Dendritic cell treated with granulocyte-macrophage colony-stimulating factor and Interleukin-4, amounts not matched to agents 40 ng/mL and 50 ng/mL, for 4 days (primary cell): ENCODE data around the gene WDR82.

ENCODE experiments used
- H3K27ac Mint-ChIP-seq: one replicate; pipeline ENCODE4 v1.8.0; 2022; ENCODE audit warnings: mild to moderate bottlenecking, mixed read lengths
- H3K27me3 Mint-ChIP-seq: one replicate; pipeline ENCODE4 v1.8.0; 2022; ENCODE audit warnings: mild to moderate bottlenecking, mixed read lengths
- H3K36me3 Mint-ChIP-seq: one replicate; pipeline ENCODE4 v1.8.0; 2022; ENCODE audit warnings: low read depth, mixed read lengths
- H3K4me1 Mint-ChIP-seq: one replicate; pipeline ENCODE4 v1.8.0; 2022; ENCODE audit warnings: low read depth, mixed read lengths
- H3K4me3 Mint-ChIP-seq: one replicate; pipeline ENCODE4 v1.8.0; 2022; ENCODE audit warnings: mild to moderate bottlenecking, moderate library complexity, mixed read lengths
- H3K9me3 Mint-ChIP-seq: one replicate; pipeline ENCODE4 v1.8.0; 2022; ENCODE audit warnings: mixed read lengths
- intact Hi-C: fragments of 100-400 bp; cut with micrococcal nuclease; formaldehyde crosslinking; loops from one replicate; pipeline ENCODE4 v1.15.0; 2022

Gene WDR82

GRCh38 chr3:52228266-52228665, 50.2 kb downstream of the WDR82 start:
- Mint-ChIP-seq H3K4me3 (no peak overlapping the region), H3K9me3 (no peaks in the 10 kb centered on the region), H3K4me1 (peaks cover 72% of the 10 kb centered on the region), H3K36me3 (peaks cover 71% of the 10 kb centered on the region), H3K27ac (no peak overlapping the region), H3K27me3 (peaks cover 5% of the 10 kb centered on the region)
- intact Hi-C loops = no loop called here

GRCh38 chr3:52227766-52228165, 50.7 kb downstream of the WDR82 start:
- intact Hi-C loops = no loop called here
- H3K4me3 Mint-ChIP-seq = no peak overlapping the region
- no peaks in the 10 kb centered on the region for H3K9me3 Mint-ChIP-seq
- peaks cover 72% of the 10 kb centered on the region for H3K4me1 Mint-ChIP-seq
- H3K36me3 Mint-ChIP-seq = peaks cover 71% of the 10 kb centered on the region
- H3K27ac Mint-ChIP-seq = no peak overlapping the region
- H3K27me3 Mint-ChIP-seq = peaks cover 5% of the 10 kb centered on the region

DNA sequence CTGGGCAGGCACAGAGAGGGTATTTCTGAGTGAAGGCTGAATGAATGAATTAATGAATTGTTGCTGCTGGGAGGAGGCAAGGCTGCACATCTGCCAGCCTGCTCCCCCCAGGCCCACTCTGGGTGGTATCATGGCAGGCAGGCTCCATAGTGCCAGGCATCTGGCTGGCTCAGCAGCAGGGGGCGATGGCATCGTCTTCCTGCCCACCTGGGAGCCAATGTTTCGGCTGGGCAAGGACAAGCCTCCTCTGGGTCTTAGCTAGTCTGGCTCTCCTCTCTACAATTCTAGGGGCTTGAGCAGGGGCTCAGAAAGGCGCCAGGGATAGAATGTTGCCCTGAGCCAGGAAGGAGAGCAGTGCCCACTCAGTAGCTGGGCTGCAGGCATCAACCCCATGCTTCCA, 51.3 kb downstream of the WDR82 start:
- Mint-ChIP-seq H3K9me3 (no peaks in the 10 kb centered on the region), H3K27ac (peak overlapping the region; percentile 47), H3K4me3 (no peak overlapping the region), H3K27me3 (peaks cover 5% of the 10 kb centered on the region), H3K4me1 (peaks cover 65% of the 10 kb centered on the region), H3K36me3 (peaks cover 71% of the 10 kb centered on the region)
- intact Hi-C loops = no loop called here

DNA sequence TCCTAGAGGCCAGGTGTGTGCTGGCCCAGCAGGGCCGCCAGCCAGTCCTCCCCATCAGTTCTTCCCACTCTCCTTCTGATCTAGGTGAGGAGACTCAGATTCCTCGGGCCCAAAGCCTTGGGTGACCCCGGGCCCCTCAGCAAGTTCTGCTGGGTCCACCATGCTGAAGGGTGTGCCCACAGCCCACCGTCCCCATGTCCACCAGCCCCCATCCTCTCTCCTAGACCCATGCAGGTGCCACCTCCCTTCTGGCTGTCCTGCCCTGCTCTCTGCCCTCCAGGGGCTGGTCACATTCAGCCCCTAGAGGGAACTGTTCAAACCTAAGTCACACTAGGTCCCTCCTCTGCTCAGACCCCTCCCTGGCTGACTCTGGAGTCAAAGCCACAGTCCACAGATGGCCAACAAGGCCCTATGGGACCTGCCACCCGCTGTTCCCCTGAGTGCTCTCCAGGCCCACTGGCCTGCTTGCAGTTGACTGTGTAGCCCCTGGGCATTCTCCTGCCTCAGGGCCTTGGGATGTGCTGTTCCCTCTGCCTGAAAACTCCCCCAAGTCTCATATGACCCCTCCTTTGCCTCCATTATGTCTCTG, 52.1 kb downstream of the WDR82 start:
- H3K27ac Mint-ChIP-seq = peak overlapping the region; percentile 47
- H3K4me1 Mint-ChIP-seq = peaks cover 57% of the 10 kb centered on the region
- H3K9me3 Mint-ChIP-seq = no peaks in the 10 kb centered on the region
- H3K4me3 Mint-ChIP-seq = no peak overlapping the region
- intact Hi-C loops = no loop called here
- peaks cover 5% of the 10 kb centered on the region for H3K27me3 Mint-ChIP-seq
- peaks cover 70% of the 10 kb centered on the region for H3K36me3 Mint-ChIP-seq

GRCh38 chr3:52225452-52226228, 52.8 kb downstream of the WDR82 start, which contains the start of gene TLR9:
Gene TLR9, minus strand, starts transcription at chr3:52225645. Its CDS starts 116 bp downstream, at chr3:52225529.
- peak within 1 kb of the TSS; percentile 47 for H3K27ac Mint-ChIP-seq
- H3K36me3 Mint-ChIP-seq = peaks cover 68% of the 10 kb centered on the region
- H3K4me3 Mint-ChIP-seq = no peak within 1 kb of the TSS
- intact Hi-C loops = no loop called here
- H3K27me3 Mint-ChIP-seq = peaks cover 5% of the 10 kb centered on the region
- peaks cover 52% of the 10 kb centered on the region for H3K4me1 Mint-ChIP-seq
- H3K9me3 Mint-ChIP-seq = no peaks in the 10 kb centered on the region

- Mint-ChIP-seq H3K27ac (no peak overlapping the region), H3K27me3 (peaks cover 5% of the 10 kb centered on the region), H3K36me3 (peaks cover 49% of the 10 kb centered on the region), H3K4me1 (peaks cover 52% of the 10 kb centered on the region), H3K4me3 (no peak overlapping the region), H3K9me3 (no peaks in the 10 kb centered on the region)
- intact Hi-C loops = no loop called here
Measured at GRCh38 chr3:52223449-52224408, 54.7 kb downstream of the WDR82 start.

GRCh38 chr3:52222319-52223221, 55.9 kb downstream of the WDR82 start:
- no peak overlapping the region for H3K4me3 Mint-ChIP-seq
- peaks cover 63% of the 10 kb centered on the region for H3K4me1 Mint-ChIP-seq
- intact Hi-C loops = no loop called here
- H3K27me3 Mint-ChIP-seq = peaks cover 5% of the 10 kb centered on the region
- no peaks in the 10 kb centered on the region for H3K9me3 Mint-ChIP-seq
- H3K36me3 Mint-ChIP-seq = peaks cover 38% of the 10 kb centered on the region
- no peak overlapping the region for H3K27ac Mint-ChIP-seq

DNA sequence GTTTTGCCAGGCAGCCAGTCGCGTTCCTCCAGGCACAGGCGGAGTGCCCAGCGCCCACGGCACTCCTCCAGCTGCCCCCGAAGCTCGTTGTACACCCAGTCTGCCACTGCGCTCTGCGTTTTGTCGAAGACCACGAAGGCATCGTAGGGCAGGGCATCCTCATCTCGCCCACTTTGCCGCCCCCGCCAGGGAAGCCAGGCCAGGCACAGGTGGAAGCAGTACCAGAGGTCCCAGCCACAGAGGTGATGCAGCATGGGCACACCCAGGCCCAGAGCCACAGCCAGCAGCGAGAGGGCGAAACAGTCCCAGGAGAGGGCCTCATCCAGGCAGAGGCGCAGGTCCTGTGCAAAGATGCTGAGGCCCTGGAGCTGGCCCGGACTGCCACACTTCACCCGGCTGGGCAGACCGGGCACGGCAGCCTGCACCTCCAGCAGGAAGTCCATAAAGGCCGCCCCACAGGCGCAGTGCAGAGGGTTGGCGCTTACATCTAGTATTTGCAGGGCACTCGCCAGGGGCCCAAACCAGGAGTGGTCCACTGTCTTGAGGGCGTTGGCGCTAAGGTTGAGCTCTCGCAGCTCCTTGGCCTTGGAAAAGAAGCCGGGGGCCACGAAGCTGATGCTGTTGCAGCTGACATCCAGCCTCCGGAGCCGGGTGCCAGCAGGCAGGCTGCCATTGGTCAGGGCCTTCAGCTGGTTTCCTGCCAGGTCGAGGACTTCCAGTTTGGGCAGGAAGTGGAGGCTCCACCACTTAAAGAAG, 56.7 kb downstream of the WDR82 start:
- Mint-ChIP-seq H3K4me1 (peaks cover 70% of the 10 kb centered on the region), H3K27me3 (peaks cover 5% of the 10 kb centered on the region), H3K27ac (no peak overlapping the region), H3K4me3 (no peak overlapping the region), H3K36me3 (peaks cover 31% of the 10 kb centered on the region), H3K9me3 (no peaks in the 10 kb centered on the region)
- intact Hi-C loops = no loop called here

GRCh38 chr3:52221141-52221562, 57.3 kb downstream of the WDR82 start:
- Mint-ChIP-seq H3K27me3 (peaks cover 5% of the 10 kb centered on the region), H3K9me3 (no peaks in the 10 kb centered on the region), H3K4me3 (no peak overlapping the region), H3K4me1 (peaks cover 68% of the 10 kb centered on the region), H3K36me3 (peaks cover 37% of the 10 kb centered on the region), H3K27ac (no peak overlapping the region)
- intact Hi-C loops = no loop called here

DNA sequence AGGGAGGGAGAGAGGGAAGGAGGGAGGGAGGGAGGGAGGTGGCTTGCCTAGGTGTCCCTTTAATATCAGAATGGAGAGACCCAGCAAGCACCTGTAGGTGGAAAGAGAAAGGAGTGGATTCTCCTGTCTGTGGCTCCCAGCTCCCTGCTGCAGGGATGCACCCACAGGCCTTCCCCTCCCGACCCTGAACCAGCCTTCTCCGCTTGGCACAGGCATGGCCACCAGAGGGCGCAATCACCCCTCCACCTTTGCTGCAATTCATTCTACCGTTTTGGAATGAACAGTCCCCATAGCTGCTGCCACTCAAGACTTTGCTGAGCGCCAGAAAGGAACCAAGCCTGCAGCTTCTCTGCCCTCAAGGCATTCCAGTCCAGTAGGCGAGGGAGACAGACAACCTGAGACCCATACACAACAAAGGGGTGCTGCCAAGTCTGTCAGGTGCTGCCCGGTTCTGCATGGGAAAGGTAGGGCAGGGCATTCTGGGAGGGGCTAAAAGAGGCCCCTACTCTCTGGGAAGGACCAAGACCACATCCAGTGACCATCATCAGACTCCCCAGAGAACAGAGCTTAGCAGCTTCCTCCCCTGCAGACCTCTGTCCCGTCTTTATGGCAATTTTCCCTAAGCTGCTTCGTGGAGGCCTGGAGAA, 57.9 kb downstream of the WDR82 start:
- no peaks in the 10 kb centered on the region for H3K9me3 Mint-ChIP-seq
- peaks cover 44% of the 10 kb centered on the region for H3K36me3 Mint-ChIP-seq
- H3K4me1 Mint-ChIP-seq = peaks cover 62% of the 10 kb centered on the region
- H3K27ac Mint-ChIP-seq = no peak overlapping the region
- H3K27me3 Mint-ChIP-seq = peaks cover 5% of the 10 kb centered on the region
- H3K4me3 Mint-ChIP-seq = no peak overlapping the region
- intact Hi-C loops = no loop called here

DNA sequence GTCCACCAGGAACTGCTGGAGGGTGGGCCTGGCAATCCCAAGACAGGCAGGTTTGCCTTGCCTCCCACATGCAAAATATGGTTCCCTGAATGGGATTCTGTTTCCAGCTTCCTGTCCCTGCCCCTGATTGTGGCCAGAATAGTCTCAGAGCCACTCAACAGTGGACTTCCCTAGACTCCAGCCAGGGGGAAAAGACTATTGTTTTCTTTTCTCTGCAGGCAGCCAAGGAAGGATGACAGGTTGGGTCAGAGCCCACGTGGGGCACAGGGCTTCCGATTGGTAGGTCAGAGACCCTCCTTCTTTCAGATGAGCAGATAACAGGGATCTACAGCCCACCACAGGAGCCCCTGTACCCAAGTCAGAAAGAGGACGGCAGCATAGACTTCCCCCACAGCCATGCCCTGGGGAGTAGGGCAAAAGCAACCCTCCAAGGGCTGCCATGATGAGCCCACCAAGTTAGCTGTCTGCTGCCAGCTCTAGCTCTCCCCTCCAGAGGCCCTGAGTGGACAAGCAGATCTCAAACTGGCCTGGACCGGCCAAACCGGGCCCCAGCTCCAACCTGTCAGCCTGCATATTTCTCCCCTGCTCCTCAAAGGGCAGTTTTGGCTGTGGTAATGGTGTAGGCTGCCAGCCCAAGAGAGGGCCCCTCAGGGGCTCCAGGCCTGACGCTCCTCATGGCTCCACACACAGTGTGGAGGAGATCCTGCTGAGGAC, 59.4 kb downstream of the WDR82 start:
- no peak overlapping the region for H3K27ac Mint-ChIP-seq
- H3K4me1 Mint-ChIP-seq = peaks cover 48% of the 10 kb centered on the region
- H3K9me3 Mint-ChIP-seq = no peaks in the 10 kb centered on the region
- intact Hi-C loops = no loop called here
- peaks cover 5% of the 10 kb centered on the region for H3K27me3 Mint-ChIP-seq
- no peak overlapping the region for H3K4me3 Mint-ChIP-seq
- peaks cover 58% of the 10 kb centered on the region for H3K36me3 Mint-ChIP-seq

GRCh38 chr3:52218454-52218853, 60.0 kb downstream of the WDR82 start:
- Mint-ChIP-seq H3K9me3 (no peaks in the 10 kb centered on the region), H3K4me3 (no peak overlapping the region), H3K4me1 (peaks cover 42% of the 10 kb centered on the region), H3K27ac (no peak overlapping the region), H3K27me3 (peaks cover 1% of the 10 kb centered on the region), H3K36me3 (peaks cover 58% of the 10 kb centered on the region)
- intact Hi-C loops = no loop called here
